G401 (cell line): Measurements from ENCODE around the gene NDC1. TPM values are rescaled to one million over a fixed set of nuclear protein-coding genes. Genes with fewer than 3 reads are reported as not detected.
"Not testable (repeated sequence)": the region's sequence is repeated elsewhere in the genome, so short reads cannot be mapped to it uniquely, and the experiment has no call there.

Experiments
- DNase-seq: peaks from one replicate; pipeline ENCODE4 v3.0.0-alpha.2; 2015; ENCODE audit warnings: low spot score
- in situ Hi-C: cut with HindIII; loops from 2 replicates; pipeline ENCODE4 v1.10.0; 2016; ENCODE audit warnings: low sequenced_read_pairs, mixed read lengths
- total RNA-seq: library from RNA; depleted of rRNA; stranded (reverse); fragments of >200 nt; shearing (Covaris generic); gene quantifications from 2 replicates; pipeline ENCODE4 v1.2.3, GENCODE V29; 2014

The NDC1 gene
- total RNA-seq, 1 experiment from 2014 or later: 78.6 TPM

GRCh38 chr1:53833393-53833792 is 4.7 kb downstream of the NDC1 start:
- no peak for DNase-seq
- in situ Hi-C loops: no loop called here

DNA sequence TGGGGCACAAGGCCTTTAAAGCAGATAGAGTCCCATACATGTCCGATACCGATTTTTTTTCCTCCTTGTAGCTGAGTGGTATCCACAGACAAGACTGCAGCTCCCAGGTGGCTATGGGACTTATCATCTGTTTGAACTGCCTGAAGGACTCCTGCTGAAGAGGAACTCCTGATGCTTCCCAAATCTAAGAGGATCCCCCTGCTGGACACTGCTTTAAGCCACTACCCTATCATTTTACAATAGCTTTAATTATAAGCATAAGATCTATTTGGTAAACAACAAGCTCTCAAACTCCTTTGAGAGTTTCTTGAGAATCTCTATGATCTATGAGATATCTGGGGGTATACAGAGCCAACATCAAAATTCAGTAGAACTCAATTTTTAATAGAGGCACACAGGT is 11.7 kb downstream of the NDC1 start:
- in situ Hi-C loops: no loop called here
- DNase-seq: no peak

DNA sequence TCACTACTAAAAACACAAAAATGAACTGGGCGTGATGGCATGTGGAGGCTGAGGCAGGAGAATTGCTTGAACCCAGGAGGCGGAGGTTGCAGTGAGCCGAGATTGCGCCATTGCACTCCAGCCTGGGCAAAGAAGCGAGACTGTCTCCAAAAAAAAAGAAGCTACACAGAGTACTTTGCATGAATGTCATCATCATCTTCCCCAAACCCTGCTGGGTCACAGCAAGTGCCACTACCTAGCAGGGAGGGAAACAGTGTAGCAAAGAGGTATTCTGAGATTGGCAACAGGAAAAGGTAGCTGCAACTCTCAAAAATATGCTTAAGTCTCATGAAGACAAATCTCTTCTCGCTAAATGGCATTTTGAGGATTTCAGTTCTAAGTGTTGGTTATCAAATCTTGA is 12.8 kb downstream of the NDC1 start:
- in situ Hi-C loops: no loop called here
- no peak for DNase-seq

DNA sequence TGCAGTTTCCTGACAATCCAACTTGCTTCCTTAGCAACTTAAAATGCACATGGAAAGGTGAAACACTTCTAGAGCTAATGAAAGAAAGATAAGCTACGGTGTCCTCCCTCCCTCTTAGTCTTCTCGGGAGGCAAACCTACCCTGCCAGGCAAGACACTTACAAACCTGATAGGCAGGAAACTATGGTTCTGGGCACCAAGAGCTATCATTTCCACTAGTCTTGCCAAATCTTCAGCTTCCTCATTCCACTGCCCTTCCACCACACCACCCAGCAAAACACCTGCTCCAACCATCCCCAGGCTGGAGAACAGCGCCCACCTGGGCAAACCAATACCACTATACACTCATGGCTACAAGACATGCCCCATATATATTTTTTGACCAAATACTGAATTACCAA is 15.2 kb downstream of the NDC1 start:
- DNase-seq: no peak
- in situ Hi-C loops: no loop called here

- no peak for DNase-seq
- in situ Hi-C loops: no loop called here
These were observed 16.7 kb downstream of the NDC1 start for GRCh38 chr1:53821380-53821779.

GRCh38 chr1:53819387-53819786 is 18.7 kb downstream of the NDC1 start:
- DNase-seq: no peak
- in situ Hi-C loops: no loop called here

DNA sequence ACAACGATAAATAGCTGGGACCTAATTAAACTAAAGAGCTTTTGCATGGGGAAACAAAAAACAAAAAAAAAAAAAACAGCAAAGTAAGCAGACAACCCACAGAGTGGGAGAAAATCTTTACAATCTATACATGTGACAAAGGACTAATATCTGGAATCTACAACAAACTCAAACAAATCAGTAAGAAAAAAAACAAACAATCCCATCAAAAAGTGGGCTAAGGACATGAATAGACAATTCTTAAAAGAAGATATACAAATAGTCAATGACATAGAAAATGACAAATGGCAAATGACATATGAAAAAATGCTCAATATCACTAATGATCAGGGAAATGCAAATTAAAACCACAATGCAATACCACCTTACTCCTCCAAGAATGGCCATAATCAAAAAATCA is 21.5 kb downstream of the NDC1 start:
- in situ Hi-C loops, DNase-seq: not testable (repeated sequence)

- DNase-seq, in situ Hi-C loops: not testable (repeated sequence)
These were observed 22.6 kb downstream of the NDC1 start for GRCh38 chr1:53815484-53815883.

DNA sequence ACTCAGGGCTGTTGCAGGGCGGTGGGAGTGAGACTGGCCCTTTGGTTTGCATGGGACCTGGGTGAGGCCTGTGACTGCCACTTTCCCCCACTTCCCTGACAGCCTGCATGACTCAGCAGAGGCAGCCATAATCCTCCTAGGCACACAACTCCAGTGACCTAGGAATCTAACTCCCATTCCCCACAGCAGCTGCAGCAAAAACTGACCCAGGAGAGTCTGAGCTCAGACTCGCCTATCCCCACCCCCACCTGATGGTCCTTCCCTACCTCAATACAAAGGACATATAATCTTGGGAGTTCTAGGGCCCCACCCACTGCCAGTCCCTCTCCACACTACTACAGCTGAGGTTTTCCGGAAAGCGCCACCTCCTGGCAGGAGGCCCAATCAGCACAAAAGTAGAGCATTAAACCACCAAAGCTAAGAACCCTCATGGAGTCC is 26.7 kb downstream of the NDC1 start:
- in situ Hi-C loops: no loop called here
- DNase-seq: no peak

GRCh38 chr1:53810497-53810896 is 27.6 kb downstream of the NDC1 start:
- in situ Hi-C loops: no loop called here
- no peak for DNase-seq

DNA sequence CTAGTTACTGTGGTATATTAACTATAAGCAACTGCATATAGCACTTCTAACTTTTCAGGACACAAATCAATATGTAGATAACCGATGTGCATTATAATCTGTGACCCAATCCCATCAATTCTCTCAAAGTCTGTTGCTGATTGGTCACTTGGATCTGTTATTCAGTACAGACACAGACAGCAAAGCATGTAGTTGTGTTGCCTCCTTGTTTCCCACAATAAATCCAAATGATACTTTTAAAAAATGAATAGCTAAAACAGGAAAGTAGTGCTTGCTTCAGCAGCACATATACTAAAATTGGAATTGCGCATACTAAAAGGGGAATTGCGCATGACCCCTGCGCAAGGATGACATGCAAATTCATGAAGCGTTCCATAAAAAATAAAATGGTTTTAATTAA is 28.1 kb downstream of the NDC1 start:
- in situ Hi-C loops: no loop called here
- DNase-seq: no peak

GRCh38 chr1:53807916-53808315 is 30.2 kb downstream of the NDC1 start:
- in situ Hi-C loops: no loop called here
- DNase-seq: no peak

DNA sequence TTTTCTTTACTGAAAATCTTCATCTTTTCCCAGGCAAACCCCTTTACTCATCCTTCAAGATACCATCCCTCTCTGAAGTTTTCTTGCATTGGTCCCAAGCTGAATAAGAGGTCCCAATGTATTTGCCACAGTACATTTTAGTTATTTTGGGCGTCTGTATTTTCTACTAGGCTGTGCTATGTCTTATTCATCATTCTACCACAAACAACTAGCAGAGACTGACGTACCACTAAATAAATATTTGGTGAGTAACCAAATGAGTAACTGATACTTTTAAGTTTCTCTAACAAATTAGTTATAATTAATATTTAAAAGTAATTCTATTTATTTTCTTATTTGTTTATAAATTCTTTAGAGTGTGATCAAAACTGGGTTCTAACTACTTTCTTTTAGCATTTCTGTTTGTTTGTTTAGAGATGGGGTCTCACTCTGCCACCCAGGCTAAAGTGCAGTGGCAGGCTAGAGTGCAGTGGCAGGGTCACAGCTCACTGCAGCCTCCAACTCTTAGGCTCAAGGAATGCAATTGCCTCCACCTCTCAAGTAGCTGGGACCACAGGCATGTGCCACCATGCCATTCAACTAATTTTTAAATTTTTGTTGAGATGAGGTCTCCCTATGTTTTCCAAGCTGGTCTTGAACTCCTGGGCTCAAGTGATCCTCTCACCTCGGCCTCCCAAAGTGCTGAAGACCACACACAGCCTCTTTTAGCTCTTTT is 33.1 kb downstream of the NDC1 start:
- in situ Hi-C loops: no loop called here
- no peak for DNase-seq

DNA sequence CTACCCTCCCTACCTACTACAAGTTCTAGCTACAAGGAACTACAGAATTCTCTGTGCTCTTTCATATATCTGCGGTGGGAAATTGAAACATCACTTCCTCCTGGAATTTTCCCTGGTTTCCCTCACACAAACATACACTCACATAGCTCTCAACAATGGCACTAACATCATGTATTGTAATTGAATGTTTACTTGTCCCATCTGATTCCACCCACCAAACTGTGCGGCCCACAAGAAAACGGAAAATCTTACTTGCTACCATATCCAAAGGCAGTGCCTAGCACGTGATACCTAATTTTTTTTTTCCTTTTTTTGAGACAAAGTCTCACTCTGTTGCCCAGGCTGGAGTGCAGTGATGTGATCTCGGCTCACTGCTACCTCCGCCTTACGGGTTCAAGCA is 33.9 kb downstream of the NDC1 start:
- no peak for DNase-seq
- in situ Hi-C loops: no loop called here

GRCh38 chr1:53800621-53801020 is 37.5 kb downstream of the NDC1 start:
- in situ Hi-C loops: no loop called here
- DNase-seq: no peak

DNA sequence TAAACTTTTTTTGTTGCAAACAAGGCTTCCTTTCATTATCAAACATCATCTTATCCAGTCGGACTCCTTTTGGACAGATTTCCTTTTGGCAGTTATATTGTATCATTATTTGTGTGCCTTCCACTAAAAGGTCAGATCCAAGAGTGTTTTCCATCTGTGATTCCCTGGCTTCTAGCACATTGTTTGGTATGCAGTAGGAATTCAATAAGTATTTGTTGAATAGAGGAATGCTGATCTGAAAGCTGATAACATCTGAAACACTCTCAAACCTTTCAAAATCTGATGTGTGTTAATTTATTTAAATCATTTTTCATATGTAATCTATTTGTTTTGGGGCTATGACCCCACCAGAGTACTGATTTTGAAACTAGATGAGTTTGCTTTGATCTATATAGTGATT is 39.0 kb downstream of the NDC1 start:
- DNase-seq: no peak
- in situ Hi-C loops: no loop called here

DNA sequence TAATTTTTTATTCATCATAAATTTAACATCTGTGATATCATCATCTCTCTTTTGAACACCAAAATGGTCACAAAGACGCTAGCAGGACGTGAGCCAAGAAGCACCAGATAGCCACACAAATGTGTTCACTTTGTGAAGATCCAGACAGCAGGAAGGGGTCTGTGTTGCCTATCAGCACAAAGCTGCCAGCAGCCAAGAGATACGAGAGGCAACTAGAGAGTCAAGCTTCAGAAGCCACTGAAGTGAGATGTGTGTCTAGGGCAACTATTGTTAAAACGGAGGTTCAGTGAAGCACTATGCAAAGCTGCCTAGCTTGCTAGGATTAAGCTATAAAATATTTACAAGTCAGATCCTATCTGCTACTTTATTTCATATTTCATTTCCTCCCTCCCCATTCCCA is 45.3 kb downstream of the NDC1 start:
- in situ Hi-C loops: no loop called here
- DNase-seq: no peak

GRCh38 chr1:53787655-53788054 is 50.4 kb downstream of the NDC1 start:
- in situ Hi-C loops: no loop called here
- no peak for DNase-seq

DNA sequence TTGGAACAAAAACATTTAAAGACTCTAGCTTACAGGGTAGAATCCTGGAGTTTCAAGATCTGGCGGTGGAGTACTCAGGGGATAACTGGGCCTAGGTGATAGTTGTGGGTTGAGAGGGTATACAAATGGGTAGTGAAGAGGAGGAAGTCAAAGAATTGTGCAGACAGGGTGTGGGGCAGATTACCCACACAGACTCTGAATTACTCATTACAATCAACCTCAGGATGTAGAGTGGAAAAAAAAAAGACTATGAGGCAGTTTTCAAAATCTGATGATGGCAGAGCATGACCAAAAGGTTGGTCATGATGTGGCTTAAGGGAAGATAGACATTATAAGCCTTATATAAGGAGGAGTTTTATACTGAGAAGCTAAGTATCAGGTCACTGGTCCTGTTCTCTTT is 55.0 kb downstream of the NDC1 start:
- DNase-seq: no peak
- in situ Hi-C loops: no loop called here

- in situ Hi-C loops: no loop called here
- DNase-seq: no peak
These were observed 56.4 kb downstream of the NDC1 start for GRCh38 chr1:53781654-53782053.

DNA sequence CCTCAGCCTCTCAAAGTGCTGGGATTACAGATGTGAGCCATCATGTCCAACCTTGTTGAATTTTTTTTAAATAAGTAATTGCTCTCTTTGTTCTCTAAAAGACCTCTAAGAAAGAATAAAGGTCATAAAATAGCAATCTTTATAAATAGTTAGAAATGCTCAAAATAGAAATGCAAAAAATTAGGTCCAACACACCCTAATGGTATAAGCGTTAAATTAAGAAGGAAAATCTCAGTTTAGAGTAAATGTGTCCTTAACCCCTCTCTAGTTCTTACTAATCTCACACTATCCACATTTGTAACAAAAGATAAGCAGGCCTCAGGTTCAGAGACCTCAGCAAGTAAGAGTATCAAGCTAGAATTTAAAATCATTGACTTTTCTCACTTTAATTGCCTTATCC is 60.8 kb downstream of the NDC1 start:
- in situ Hi-C loops: no loop called here
- no peak for DNase-seq

GRCh38 chr1:53771648-53772047 is 66.4 kb downstream of the NDC1 start:
- DNase-seq: no peak
- in situ Hi-C loops: no loop called here
